H54 (cell line): ENCODE measurements around the gene CBFA2T3.

Experiments
- DNase-seq: peaks from one replicate; pipeline ENCODE4 v3.0.0; 2011; ENCODE audit warnings: low spot score, mixed read lengths; ENCODE audit not compliant: insufficient read length
- FAIRE-seq: peaks from 3 replicates; lab custom pipeline; 2011; peaks lifted over from hg19 to GRCh38; lab: Jason Lieb, UNC
- POLR2A ChIP-seq: IDR thresholded peaks from 2 replicates; pipeline ENCODE4 v1.6.1; 2011; ENCODE audit warnings: low read depth, mild to moderate bottlenecking, low read length

Gene CBFA2T3

GRCh38 chr16:88881675-88882357 is 95.2 kb downstream of the CBFA2T3 start:
- no peak for TF ChIP-seq POLR2A
- FAIRE-seq (no peak), DNase-seq (no peak)

GRCh38 chr16:88881007-88881615 is 95.9 kb downstream of the CBFA2T3 start:
- no peak for TF ChIP-seq POLR2A
- DNase-seq = no peak
- no peak for FAIRE-seq

GRCh38 chr16:88880226-88881006 is 96.6 kb downstream of the CBFA2T3 start:
- FAIRE-seq (no peak), DNase-seq (no peak)
- no peak for TF ChIP-seq POLR2A

GRCh38 chr16:88879788-88880055 is 97.3 kb downstream of the CBFA2T3 start:
- FAIRE-seq (no peak), DNase-seq (no peak)
- no peak for TF ChIP-seq POLR2A

- DNase-seq = no peak
- no peak for FAIRE-seq
- TF ChIP-seq POLR2A = no peak
Measured at GRCh38 chr16:88878967-88879787, 97.8 kb downstream of the CBFA2T3 start.

- no peak for DNase-seq
- no peak for TF ChIP-seq POLR2A
- FAIRE-seq = no peak
Measured at GRCh38 chr16:88878356-88878755, 98.7 kb downstream of the CBFA2T3 start.

GRCh38 chr16:88877564-88878289 is 99.3 kb downstream of the CBFA2T3 start:
- FAIRE-seq (no peak), DNase-seq (no peak)
- TF ChIP-seq POLR2A = no peak

- no peak for FAIRE-seq
- no peak for DNase-seq
- TF ChIP-seq POLR2A = no peak
Measured at GRCh38 chr16:88876942-88877526, 100.0 kb downstream of the CBFA2T3 start.

- FAIRE-seq (no peak), DNase-seq (no peak)
- no peak for TF ChIP-seq POLR2A
Measured at GRCh38 chr16:88875703-88876234, 101.2 kb downstream of the CBFA2T3 start.

- no peak for FAIRE-seq
- no peak for TF ChIP-seq POLR2A
Measured at GRCh38 chr16:88874938-88875599, 101.9 kb downstream of the CBFA2T3 start.

GRCh38 chr16:88872650-88873331 is 104.2 kb downstream of the CBFA2T3 start:
- FAIRE-seq (no peak), DNase-seq (no peak)
- no peak for TF ChIP-seq POLR2A

More at GRCh38 chr16:88874938-88875599, 101.9 kb downstream of the CBFA2T3 start:
- DNase-seq = no peak
